GM19238 (cell line): Measurements from ENCODE around the gene ZNRF3.

Source experiments
- DNase-seq: peaks from one replicate; pipeline ENCODE4 v3.0.0; 2011; ENCODE audit warnings: low spot score; ENCODE audit not compliant: insufficient read length

The ZNRF3 gene

GRCh38 chr22:28950617-28951411, 67.4 kb downstream of the ZNRF3 start:
- DNase-seq: no peak

GRCh38 chr22:28951530-28951929, 68.2 kb downstream of the ZNRF3 start:
- no peak for DNase-seq

DNA sequence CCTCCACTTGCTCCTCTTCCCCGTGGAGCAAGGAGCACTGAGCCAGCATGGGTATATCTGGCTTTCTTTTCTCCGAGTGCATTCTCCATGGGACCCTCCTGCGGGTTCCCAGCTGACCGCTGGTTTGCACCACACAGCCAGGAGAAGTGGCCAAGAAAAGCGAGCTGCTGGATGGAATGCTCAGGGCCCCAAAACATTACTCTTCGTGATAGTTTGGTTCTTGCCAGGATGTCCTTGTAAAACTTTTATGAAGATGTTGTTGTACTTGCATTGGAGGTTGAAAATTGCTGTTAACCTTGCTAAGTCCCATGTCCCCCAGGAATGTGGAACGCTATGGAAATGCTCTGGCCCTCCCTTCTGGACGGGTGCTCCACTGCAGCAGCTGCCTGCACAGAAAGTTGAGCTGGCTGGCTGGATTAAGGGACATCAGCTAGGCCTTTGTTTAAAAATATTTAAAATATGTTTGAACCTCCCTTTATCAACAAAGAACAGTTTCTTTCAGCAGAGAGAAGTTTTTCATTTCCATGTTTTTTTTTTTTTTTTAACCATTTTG, 68.7 kb downstream of the ZNRF3 start:
- DNase-seq: no peak

GRCh38 chr22:28952857-28953256, 69.5 kb downstream of the ZNRF3 start:
- DNase-seq: no peak

- no peak for DNase-seq
Measured at GRCh38 chr22:28953403-28953802, 70.0 kb downstream of the ZNRF3 start.

DNA sequence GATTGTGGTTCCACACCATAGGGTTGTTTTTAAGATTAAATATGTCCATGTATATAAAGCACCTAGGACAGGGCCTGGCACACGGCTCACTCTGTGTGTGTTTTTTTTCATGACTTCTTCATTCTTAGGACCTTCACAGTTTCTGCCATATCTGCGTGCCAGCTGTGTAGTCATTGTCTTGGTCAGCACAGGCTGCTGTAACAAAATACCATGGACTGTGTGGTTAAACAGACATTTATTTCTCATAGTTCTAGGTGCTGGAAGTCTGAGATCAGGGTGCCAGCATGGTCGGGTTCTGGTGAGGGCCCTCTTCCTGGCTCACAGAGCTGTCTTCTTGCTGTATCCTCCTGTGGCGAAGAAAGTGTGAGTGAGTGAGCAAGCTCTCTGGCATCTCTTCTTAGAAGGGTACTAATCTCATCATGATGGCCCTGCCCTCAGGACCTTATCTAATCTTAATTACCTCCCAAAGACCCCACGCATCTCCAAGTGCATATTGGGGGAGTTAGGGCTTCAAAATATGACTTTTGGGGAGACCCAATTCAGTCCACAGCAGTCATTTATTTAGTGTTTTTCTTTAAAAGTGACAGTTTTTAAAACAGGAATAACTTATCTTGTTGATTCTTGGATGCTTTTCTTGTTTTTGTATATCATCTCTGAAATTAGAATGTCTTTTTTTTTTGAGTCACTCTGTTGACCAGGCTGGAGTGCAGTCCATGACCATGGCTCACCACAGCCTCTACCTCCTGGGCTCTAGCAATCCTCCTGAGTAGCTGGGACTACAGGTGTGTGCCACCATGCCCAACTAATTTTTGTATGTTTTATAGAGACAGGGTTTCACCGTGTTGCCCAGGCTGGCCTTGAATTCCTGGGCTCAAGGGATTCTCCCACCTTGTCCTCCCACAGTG, 70.9 kb downstream of the ZNRF3 start:
- no peak for DNase-seq

- DNase-seq: peak; percentile 13
Measured at GRCh38 chr22:28955817-28956216, 72.4 kb downstream of the ZNRF3 start.

GRCh38 chr22:28956506-28956905, 73.1 kb downstream of the ZNRF3 start:
- no peak for DNase-seq

DNA sequence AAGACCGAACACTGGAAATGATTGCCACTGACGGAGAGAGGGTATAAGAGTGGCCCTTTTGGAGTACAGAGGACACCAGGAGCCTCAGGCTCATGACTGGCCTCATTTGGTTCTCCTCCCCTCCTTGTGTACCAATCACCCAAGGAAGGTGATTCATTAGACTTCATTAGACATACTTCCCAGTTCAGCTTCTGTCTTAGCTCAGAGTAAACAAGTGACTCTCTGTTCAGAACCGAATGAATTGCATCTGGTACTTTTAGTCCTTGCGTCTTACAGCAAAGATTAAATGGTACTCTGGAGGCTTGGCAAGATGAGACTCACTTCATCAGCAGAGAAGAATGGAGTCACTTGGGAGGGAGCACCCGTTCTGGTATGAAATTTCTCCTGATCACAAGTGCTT, 75.2 kb downstream of the ZNRF3 start:
- DNase-seq: no peak

DNA sequence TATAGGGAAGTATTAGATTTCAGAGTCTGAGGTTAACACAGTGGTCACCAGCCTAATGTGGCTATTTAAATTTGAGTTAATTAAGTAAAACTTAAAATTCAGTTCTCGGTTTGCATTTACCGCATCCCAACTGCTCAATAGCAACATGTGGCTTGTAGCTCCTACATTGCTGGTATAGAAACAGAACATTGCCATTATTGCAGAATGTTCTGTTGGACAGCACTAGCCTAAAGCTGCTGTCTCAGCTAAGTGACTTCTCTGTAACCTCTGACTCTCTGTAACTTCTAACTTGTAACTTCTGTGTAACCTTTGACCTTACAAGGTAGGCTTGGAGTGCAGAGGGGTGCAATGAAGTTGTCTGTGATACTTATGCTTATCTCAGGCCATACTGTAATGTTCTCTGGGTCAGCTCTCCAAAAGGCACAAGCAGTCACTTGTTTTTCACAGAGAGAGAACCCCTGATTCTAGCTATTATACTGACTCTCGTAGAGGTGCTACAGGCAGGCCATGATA, 78.7 kb downstream of the ZNRF3 start:
- DNase-seq: no peak

GRCh38 chr22:28963362-28963761, 80.0 kb downstream of the ZNRF3 start:
- no peak for DNase-seq

- DNase-seq: no peak
Measured at GRCh38 chr22:28967163-28967665, 83.8 kb downstream of the ZNRF3 start.

GRCh38 chr22:28967969-28968368, 84.6 kb downstream of the ZNRF3 start:
- no peak for DNase-seq

GRCh38 chr22:28969401-28970168, 86.2 kb downstream of the ZNRF3 start:
- no peak for DNase-seq

GRCh38 chr22:28973352-28973751, 90.0 kb downstream of the ZNRF3 start:
- DNase-seq: no peak

- no peak for DNase-seq
Measured at GRCh38 chr22:28977060-28977459, 93.7 kb downstream of the ZNRF3 start.

- DNase-seq: no peak
Measured at GRCh38 chr22:28977481-28977971, 94.2 kb downstream of the ZNRF3 start.

DNA sequence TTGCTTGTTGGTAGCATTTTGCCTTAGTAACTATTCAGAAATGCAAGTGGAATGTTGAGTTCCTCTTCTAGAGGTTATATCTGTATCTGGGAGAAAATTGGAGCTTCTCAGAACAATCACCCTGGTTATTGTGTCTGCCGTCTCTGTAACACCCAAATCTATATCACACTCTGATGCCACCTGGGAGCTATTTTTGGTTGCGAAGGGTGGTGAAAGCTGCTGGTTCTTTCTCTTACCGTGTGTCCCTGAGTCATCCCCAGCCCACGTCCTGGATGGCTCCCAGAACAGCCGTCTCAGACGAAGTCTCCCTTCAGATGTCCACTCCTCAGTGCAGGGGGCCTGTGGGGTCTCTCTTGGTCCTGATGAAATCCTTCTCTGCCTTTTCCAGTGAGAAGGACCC, 94.8 kb downstream of the ZNRF3 start:
- DNase-seq: no peak

DNA sequence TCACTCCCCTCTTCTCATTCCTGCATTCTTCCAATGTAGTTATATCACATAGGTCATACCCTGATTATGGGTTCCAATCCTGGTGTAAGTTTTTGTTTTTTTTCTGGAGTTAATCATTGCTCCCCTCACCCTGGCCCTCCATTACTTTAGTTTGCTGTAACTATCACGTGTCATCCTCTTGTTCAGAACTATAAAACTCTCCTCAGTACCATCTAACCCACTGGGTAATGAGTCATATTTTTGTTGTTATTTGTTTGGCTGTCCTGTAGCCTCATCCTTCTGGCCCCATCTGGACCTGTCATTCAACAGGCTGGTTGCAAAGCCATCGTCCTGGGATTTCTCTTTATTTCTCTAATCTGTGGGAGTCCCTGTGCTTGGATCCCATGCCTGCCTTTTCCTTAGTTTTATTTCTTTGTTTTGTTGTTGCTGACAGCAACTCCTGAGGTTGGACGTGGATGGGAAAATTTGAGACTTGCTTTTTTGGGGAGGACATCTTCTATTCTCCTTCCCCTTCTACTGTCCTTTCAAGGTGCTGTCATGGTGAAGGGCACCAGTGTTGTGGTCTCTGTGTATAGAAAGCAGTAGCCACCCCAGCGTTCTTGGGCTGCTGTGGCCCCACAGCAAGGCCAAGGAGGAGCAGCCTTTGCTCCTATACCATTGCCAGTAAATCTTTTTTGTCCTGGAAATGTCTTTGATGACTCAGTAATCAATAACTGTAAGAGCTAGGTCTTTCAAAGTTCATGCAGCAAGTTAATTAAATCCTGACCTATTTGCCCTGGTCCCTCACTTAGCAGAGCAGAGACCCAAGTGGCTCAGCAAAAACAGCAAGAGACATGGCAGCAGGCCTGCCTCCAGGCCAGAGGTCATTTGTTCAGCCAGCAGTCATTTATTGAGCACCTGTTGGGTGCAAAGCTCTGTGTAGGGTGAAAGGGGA, 95.8 kb downstream of the ZNRF3 start:
- DNase-seq: no peak

- DNase-seq: no peak
Measured at GRCh38 chr22:28980326-28980725, 97.0 kb downstream of the ZNRF3 start.
